Inflammatory macrophage treated with lipopolysaccharide for 1 hour (primary cell): Measurements from ENCODE around the gene TTC23L.
"Not testable (repeated sequence)": the region's sequence is repeated elsewhere in the genome, so short reads cannot be mapped to it uniquely, and the experiment has no call there.

Experiments
- DNase-seq, 2 donors: peaks; one replicate each; pipeline ENCODE4 v3.0.0-alpha.2; 2020 to 2022

Gene TTC23L

DNA sequence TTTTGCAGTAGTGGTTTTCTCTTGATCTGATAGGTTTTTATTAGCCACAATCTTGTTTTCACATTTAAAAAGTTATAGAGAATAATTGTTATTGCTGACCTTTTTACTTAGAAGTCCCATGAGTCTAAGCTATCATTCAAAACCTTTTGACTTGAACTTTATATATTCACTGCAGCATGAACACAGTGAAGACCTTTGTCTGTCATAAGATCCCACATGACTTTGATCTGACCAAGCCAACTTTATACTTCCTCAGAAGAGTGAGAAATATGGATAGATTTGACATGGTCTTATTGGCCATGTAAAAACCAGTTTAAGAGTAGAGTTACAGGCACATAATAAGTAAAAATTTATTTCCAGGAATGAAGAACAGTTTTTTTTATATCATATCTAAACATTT is 42.3 kb downstream of the TTC23L start:
- DNase-seq, result no peak

- no peak for DNase-seq
Observed at GRCh38 chr5:34886392-34887119, 47.6 kb downstream of the TTC23L start.

DNA sequence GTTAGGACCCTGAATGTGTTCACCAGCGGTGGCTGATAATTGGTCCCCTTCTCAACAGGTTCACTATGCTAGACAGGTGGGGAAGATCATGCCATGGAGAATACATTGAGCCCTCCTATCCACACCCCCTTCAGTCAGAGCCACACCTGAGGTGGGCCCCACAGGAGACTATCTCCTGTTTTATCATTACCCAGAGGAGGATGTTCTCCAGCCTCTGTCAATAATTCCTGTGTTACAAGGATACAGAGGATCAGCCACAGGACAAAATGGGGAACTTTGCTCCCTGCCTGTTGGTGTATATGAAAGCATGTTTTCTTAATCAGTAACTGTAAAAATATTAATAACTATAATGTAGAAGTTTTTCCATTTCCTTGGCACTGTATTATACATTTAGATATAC is 50.4 kb downstream of the TTC23L start:
- no peak for DNase-seq

- no peak for DNase-seq
Observed at GRCh38 chr5:34891981-34892380, 53.0 kb downstream of the TTC23L start.

- no peak for DNase-seq
Observed at GRCh38 chr5:34892414-34892813, 53.5 kb downstream of the TTC23L start.

DNA sequence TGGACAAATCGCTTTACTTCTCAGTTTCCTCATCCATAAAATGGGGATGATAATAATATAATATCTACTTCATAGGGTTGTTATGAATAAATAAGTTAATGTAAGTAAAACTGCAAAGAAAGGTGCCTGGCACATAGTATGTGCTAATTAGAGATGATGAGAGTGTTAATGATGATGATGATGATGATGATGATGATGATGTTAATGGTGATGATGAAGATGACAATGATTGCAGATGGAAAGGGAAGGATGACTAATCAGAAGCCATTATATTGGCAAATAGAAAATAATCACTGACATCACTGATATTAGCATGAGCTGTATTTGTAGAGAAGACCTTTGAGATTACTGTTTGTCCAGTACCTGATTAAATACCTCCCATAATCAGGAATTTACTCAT is 55.8 kb downstream of the TTC23L start:
- DNase-seq, result no peak

- DNase-seq, result no peak
Observed at GRCh38 chr5:34895641-34896419, 56.9 kb downstream of the TTC23L start.

DNA sequence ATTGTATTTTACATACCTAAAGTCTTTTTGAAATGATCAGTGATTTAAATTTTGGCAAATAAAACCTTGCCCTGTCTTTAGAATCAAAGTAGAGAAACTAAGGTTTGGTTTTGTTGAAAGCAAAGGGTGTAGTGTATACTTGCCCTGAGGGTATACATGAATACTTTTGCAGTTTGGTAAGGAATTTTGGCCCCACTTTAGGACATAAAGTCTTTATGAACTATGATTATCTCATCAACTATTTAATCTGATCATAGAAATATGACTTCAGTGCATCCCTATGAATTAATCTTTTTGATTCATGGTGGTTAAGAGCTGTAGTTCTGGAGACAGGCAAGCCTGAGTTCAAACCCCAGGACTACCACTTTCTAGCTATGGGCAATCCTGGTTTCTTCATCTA is 58.7 kb downstream of the TTC23L start:
- DNase-seq, result no peak

DNA sequence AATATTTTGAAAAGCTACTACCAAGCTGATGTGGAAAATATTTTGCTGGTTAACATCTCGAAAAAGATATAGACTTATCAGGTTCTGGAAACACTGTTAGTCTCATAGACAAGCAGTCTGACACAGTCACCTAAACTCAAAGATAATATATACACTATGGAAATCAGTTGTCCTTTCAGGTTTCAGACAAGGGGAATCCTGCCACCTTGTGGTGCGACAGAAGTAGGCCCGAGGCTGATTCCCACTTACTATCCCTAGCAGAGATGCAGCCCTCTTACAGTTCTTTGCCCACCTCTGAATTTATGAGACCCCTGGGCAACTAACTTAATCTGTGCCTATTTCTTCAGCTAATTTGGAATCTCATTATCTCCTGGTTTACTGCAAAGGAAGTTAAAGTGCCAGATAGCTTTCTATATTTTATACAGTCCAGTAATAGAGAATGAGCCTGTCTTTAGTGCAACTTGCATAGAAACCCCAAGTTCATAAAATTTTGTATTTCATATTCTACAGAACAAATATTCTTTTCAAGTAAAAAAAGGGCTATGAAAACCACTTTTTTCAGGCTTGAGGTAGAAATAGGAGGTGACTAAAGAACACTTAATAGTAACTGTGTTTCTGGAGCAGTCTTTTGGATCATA is 59.4 kb downstream of the TTC23L start:
- peak; percentile 27 to 60 for DNase-seq

DNA sequence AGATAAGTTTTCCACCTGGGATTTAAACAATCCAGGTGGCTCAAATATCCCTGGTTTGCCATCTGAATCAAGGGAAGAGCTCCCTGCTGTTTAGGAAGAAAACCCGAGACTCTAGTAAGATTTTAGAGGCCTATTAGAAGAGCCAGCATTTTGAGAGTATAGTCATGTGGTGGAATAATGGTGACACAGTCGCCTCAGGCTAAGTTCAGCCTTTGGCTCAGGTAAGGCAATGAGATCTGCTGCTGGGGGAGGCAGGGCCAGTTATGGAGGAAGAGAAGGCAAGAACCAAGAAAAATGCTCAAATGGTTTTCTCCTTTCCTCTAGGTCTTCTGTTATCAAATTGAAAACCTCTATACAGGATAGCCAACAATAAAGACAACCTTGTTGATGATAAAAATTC is 60.1 kb downstream of the TTC23L start:
- DNase-seq, result no peak

DNA sequence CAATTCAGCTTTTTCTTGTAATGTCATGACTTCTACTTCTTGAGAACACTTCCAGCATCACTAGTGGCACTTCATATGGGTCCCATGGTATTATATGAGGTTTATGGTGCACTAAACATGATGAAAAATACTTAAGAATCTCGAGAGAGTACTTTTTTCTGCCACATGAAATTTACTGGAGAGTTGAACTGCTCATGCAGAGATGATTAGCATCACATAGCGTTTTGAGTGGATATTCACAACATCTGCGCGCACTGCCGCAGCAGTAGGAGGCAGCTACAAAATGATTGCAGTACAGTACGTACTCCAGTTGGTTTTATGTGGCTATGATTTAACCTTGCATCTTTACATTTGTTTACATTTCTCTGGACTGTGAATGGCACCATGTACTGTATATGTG is 61.7 kb downstream of the TTC23L start:
- DNase-seq, result no peak

DNA sequence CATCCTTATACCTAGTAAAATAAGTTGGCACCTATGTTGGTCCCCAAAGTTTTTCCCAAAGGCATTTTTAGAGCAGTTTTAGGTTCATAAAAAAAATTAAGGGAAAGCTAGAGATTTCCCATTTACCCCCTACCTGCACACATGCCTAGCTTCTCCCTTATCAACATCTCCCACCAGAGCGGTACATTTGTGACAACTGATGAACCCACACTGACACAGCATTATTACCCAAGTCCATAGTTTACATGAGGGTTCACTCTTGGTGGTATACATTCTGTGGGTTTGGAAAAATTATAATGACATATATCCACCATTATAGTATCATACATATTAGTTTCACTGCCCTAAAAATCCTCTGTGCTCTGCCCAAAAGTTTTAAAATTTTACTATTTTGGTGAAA is 64.3 kb downstream of the TTC23L start:
- DNase-seq, result no peak

- no peak for DNase-seq
Observed at GRCh38 chr5:34905564-34905963, 66.6 kb downstream of the TTC23L start.

- no peak for DNase-seq
Observed at GRCh38 chr5:34913072-34913471, 74.1 kb downstream of the TTC23L start.

DNA sequence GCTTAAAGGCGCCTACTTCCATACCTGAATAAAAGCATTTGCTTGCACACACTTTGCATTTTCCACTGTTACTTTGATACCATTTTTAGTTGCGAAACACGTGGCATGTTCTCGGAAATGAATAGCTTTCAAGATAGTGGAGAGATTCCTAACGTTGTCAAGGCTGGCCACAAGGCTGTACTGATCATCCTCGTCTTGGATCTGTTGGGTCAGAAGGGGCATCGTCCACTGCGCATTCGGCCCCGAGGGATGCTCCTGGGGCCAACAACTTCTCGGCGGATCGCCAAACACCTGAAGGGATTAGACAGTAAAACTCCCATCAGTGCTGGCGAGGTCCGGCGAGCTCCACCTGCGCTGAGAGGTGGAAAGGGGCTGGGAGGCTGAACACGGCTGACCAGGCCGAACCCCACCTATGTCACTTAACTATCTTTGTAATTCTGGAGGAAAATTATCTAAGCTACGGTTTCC is 75.7 kb downstream of the TTC23L start:
- DNase-seq, result peak in 1 of 2 donors; percentile 7

- peak; percentile 94 to 96 for DNase-seq
Observed at GRCh38 chr5:34915139-34915855, 76.3 kb downstream of the TTC23L start, which contains the start of the genes BRIX1 and RAD1. Gene BRIX1, plus strand, starts transcription at chr5:34915711. Its CDS starts 28 bp downstream, at chr5:34915739. Gene RAD1, minus strand, starts transcription at chr5:34915504. Its CDS starts 612 bp downstream, at chr5:34914892.

GRCh38 chr5:34915856-34916192 is 76.9 kb downstream of the TTC23L start:
- DNase-seq, result peak in 1 of 2 donors; percentile 5

GRCh38 chr5:34916518-34916917 is 77.6 kb downstream of the TTC23L start:
- DNase-seq, result no peak

DNA sequence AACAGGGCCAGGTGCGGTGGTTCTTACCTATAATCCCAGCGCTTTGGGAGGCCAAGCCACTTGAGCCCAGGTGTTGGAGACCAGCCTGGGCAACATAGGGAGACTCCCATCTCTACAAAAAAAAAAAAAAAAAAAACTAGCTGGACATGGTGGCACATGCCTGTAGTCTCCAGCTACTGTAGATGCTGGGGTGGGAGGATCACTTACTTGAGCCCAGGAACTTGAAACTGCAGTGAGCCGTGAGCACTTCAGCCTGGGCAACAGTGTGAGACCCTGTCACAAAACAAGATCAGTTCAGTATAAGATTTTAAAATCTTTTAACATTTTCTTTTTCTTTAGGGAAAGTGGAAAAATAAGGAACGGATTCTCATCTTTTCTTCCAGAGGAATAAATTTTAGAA is 79.1 kb downstream of the TTC23L start:
- no peak for DNase-seq

DNA sequence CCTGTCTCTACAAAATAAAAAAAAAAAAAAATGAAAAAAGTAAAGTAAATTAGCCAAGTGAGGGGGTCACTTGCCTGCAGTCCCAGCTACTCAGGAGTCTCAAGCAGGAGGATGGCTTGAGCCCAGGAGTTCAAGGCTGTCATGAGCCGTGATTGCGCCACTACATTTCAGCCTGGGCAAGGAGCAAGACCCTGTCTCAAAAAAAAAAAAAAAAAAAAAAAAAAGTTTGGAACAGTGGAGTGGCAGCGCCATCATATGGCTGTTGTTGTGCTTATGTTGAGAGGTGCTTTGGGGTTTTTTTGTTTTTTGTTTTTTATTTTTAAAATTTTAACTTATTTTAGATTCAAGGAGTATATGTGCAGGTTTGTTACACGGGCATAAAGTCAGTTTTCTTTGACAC is 80.1 kb downstream of the TTC23L start:
- DNase-seq, result no peak

GRCh38 chr5:34923256-34923655 is 84.3 kb downstream of the TTC23L start:
- DNase-seq, result not testable (repeated sequence)

DNA sequence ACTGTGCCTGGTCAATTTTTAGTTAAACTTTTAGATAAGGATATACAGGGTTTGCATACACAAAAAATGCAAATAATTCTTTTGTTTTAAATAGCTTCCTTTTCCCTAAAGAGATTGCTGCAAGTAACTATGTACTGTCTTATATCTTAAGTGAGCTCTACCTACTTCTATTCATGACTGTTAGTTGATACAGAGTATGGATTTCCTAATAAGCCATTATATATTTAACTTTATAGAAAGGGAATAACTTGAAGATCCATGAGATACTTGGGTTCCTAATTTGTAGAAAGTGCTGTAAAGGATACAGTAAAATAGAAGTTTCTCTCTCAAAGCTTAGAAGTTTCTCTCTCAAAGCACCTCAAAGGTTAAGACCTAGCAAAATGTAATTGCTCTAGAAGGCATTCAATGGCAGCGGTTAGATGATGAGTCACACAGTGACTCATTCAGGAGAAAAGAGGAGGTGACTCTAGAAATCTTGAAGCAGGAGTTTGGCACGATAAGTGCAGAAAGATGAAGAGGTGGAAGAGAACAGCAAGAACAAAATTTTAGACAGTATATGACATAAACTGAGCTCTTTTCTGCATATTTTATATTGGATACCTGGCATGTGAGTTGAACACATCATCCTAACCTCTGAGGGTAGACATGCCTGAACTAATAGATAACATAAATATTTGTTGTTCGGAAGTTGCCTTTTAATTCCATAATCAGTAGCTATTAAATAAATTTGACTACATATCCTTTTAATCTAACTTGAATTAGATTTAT is 84.9 kb downstream of the TTC23L start:
- DNase-seq, result peak; percentile 37 to 57
